Fibroblast of lung (primary cell): ENCODE measurements around the gene KCTD11. TPM values are rescaled to one million over a fixed set of nuclear protein-coding genes. Genes with fewer than 3 reads are reported as not detected.

ENCODE experiments used
- DNase-seq, 2 donors: peaks; one replicate each; pipeline versions ENCODE4 v3.0.0 to v3.0.0-alpha.2; 2010; ENCODE audit warnings: low read depth in 2 of 2
- H2AFZ ChIP-seq: 2 replicates; pipeline ENCODE4 v1.5.1; 2012; ENCODE audit warnings: low read length, control low read depth, inconsistent platforms
- H3K27ac ChIP-seq: 2 replicates; pipeline ENCODE4 v1.5.1; 2011; ENCODE audit warnings: low read length, control low read depth; ENCODE audit not compliant: insufficient read depth
- H3K27me3 ChIP-seq: 2 replicates; pipeline ENCODE4 v1.5.1; 2011; ENCODE audit warnings: mild to moderate bottlenecking, low read length; ENCODE audit not compliant: control insufficient read depth, insufficient read depth
- H3K36me3 ChIP-seq: 2 replicates; pipeline ENCODE4 v1.5.1; 2011; ENCODE audit warnings: low read length; ENCODE audit not compliant: control insufficient read depth, insufficient read depth
- H3K4me1 ChIP-seq: 2 replicates; pipeline ENCODE4 v1.5.1; 2011; ENCODE audit warnings: low read length; ENCODE audit not compliant: control insufficient read depth, insufficient read depth; ENCODE audit errors: extremely low read depth
- H3K4me2 ChIP-seq: 2 replicates; pipeline ENCODE4 v1.5.1; 2011; ENCODE audit warnings: low read length, control low read depth; ENCODE audit not compliant: insufficient read depth; ENCODE audit errors: extremely low read depth
- H3K4me3 ChIP-seq, 4 experiments: fragments of 200-600 bp in 1 of 4; sonication (generic) in 1 of 4; replicated peaks in 1 of 4; 2 replicates each; pipeline ENCODE4 v1.5.1; 2011 to 2016; ENCODE audit warnings: low read length in 4 of 4, low read depth in 3 of 4, mild to moderate bottlenecking in 3 of 4, control low read depth in 2 of 4, inconsistent platforms in 1 of 4, mixed read lengths in 1 of 4; ENCODE audit not compliant: insufficient read depth in 1 of 4; ENCODE audit errors: control extremely low read depth in 1 of 4
- H3K79me2 ChIP-seq: 2 replicates; pipeline ENCODE4 v1.5.1; 2012; ENCODE audit warnings: mild to moderate bottlenecking, low read length, inconsistent platforms; ENCODE audit not compliant: control insufficient read depth, insufficient read depth
- H3K9ac ChIP-seq: 2 replicates; pipeline ENCODE4 v1.5.1; 2011; ENCODE audit warnings: mild to moderate bottlenecking, low read length, control low read depth; ENCODE audit not compliant: insufficient read depth
- H3K9me3 ChIP-seq: 2 replicates; pipeline ENCODE4 v1.5.1; 2012; ENCODE audit warnings: low read depth, low read length; ENCODE audit not compliant: control insufficient read depth, insufficient read depth
- H4K20me1 ChIP-seq: 2 replicates; pipeline ENCODE4 v1.5.1; 2011; ENCODE audit warnings: low read length; ENCODE audit not compliant: control insufficient read depth, insufficient read depth; ENCODE audit errors: extremely low read depth
- CTCF ChIP-seq, 2 donors: IDR thresholded peaks in 1 of 2; conservative IDR thresholded peaks in 1 of 2; 1 replicate in 1 of 2; 2 replicates in 1 of 2; pipeline ENCODE4 v1.5.1; 2011 to 2012; ENCODE audit warnings: low read length in 2 of 2, control low read depth in 1 of 2, inconsistent platforms in 1 of 2, low read depth in 1 of 2, mild to moderate bottlenecking in 1 of 2
- EZH2 ChIP-seq: IDR thresholded peaks from 2 replicates; pipeline ENCODE4 v1.5.1; 2012; ENCODE audit warnings: low read length, control low read depth, mild to moderate bottlenecking; ENCODE audit errors: missing control alignments
- polyA plus RNA-seq, 2 donors: library from polyadenylated mRNA; depleted of rRNA in 1 of 2; stranded (reverse) in 1 of 2; unstranded in 1 of 2; fragments of >200 nt; gene quantifications; 2 replicates each; pipeline ENCODE4 v1.2.1, GENCODE V29; 2011 to 2012; ENCODE audit warnings: missing spikeins in 1 of 2
- total RNA-seq: library from RNA; depleted of rRNA; stranded (reverse); fragments of >200 nt; gene quantifications from 2 replicates; pipeline ENCODE4 v1.2.1, GENCODE V29; 2014

Gene KCTD11
- total and polyA plus RNA-seq, 2 donors (not counting 1 experiment from before 2014, with no cell fraction given): 8.8 to 11.9 TPM

- no peaks in the 10 kb centered on the region for H3K79me2 ChIP-seq
- no peak for DNase-seq
Observed at GRCh38 chr17:7321466-7321865, 30.5 kb upstream of the KCTD11 start.

DNA sequence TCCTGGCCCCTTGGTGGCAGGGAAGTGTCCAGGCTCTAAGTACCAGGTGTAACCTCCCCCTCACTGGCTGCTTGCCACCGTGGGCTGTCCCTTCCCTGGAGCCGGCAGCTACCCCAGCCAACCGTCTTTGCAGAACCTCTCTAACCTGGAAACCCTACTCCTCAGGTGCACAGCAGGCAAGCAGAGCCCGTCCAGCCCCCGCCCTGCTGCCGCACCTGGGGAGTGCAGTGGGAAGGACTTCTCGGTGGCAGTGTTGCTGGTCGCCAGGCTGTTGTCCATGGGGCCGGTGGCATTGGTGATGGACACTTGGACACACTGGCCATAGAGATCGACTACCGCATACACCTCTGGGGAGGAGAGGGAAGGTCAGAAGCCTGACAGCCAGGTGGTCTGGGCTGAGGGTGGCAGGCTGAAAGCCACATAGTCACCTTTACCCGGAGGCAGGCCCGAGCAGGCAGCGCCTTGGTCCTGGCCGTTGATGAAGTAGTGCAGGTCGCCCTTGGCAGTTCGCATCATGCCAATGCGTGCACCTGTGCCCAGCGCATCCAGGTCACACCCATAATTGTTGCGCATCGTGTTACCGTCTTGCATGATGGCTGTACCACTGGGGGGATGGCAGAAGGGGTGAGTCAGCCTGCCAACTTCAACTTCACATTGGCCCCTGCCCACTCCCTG, 29.3 kb upstream of the KCTD11 start:
- no peak overlapping the region for H3K4me2 ChIP-seq
- H3K4me1 ChIP-seq: no peaks in the 10 kb centered on the region
- H3K9me3 ChIP-seq: no peaks in the 10 kb centered on the region
- no peak for DNase-seq
- no peak overlapping the region for H3K9ac ChIP-seq
- TF ChIP-seq EZH2 (no peak), CTCF (conservative IDR thresholded peaks at IDR 0.05 in 1 of 2, IDR thresholded peaks at IDR 0.05 in 1 of 2; ENCODE audit: low read depth in 1 of 2, low read length in 2 of 2) (no peak)
- H3K4me3 ChIP-seq: no peak overlapping the region
- no peaks in the 10 kb centered on the region for H4K20me1 ChIP-seq
- peaks cover 1% of the 10 kb centered on the region for H3K79me2 ChIP-seq
- H3K36me3 ChIP-seq: peaks cover 34% of the 10 kb centered on the region
- no peak overlapping the region for H2AFZ ChIP-seq
- H3K27me3 ChIP-seq: no peaks in the 10 kb centered on the region
- no peak overlapping the region for H3K27ac ChIP-seq

More at GRCh38 chr17:7321466-7321865, 30.5 kb upstream of the KCTD11 start:
- TF ChIP-seq CTCF (conservative IDR thresholded peaks at IDR 0.05 in 1 of 2, IDR thresholded peaks at IDR 0.05 in 1 of 2; ENCODE audit: low read depth in 1 of 2, low read length in 2 of 2): no peak
- TF ChIP-seq EZH2: no peak
- Histone ChIP-seq H3K36me3 (peaks cover 34% of the 10 kb centered on the region), H3K27me3 (no peaks in the 10 kb centered on the region), H3K4me3 (no peak overlapping the region), H3K9ac (no peak overlapping the region), H3K4me2 (no peak overlapping the region), H4K20me1 (no peaks in the 10 kb centered on the region), H2AFZ (no peak overlapping the region), H3K9me3 (no peaks in the 10 kb centered on the region), H3K27ac (no peak overlapping the region), H3K4me1 (no peaks in the 10 kb centered on the region)

GRCh38 chr17:7323731-7324437, 28.1 kb upstream of the KCTD11 start:
- no peak overlapping the region for H3K4me3 ChIP-seq
- no peak for TF ChIP-seq EZH2
- peak; percentile 81 to 93 for TF ChIP-seq CTCF (conservative IDR thresholded peaks at IDR 0.05 in 1 of 2, IDR thresholded peaks at IDR 0.05 in 1 of 2; ENCODE audit: low read depth in 1 of 2, low read length in 2 of 2)
- no peaks in the 10 kb centered on the region for H3K4me1 ChIP-seq
- no peaks in the 10 kb centered on the region for H4K20me1 ChIP-seq
- H3K9ac ChIP-seq: no peak overlapping the region
- peak in 1 of 2 donors; percentile 30 for DNase-seq
- H3K36me3 ChIP-seq: peaks cover 27% of the 10 kb centered on the region
- H3K79me2 ChIP-seq: peaks cover 6% of the 10 kb centered on the region
- no peaks in the 10 kb centered on the region for H3K9me3 ChIP-seq
- H2AFZ ChIP-seq: no peak overlapping the region
- no peaks in the 10 kb centered on the region for H3K27me3 ChIP-seq
- H3K4me2 ChIP-seq: no peak overlapping the region
- H3K27ac ChIP-seq: no peak overlapping the region
